C4-2B (cell line): ENCODE results near the gene PALS2.
A peak's percentile ranks its signal among the peaks of the same experiment; 100 is the strongest.

ENCODE experiments used
- H3K27ac ChIP-seq: fragments of 450-650 bp; 2 replicates; pipeline ENCODE4 v1.5.1; 2017
- CTCF ChIP-seq: fragments of 450-650 bp; conservative IDR thresholded peaks from 2 replicates; pipeline ENCODE4 v1.5.1; 2017; ENCODE audit warnings: mild to moderate bottlenecking
- ZFX ChIP-seq: fragments of 450-650 bp; IDR thresholded peaks from 2 replicates; pipeline ENCODE4 v1.6.1; 2017

The PALS2 gene

GRCh38 chr7:24555184-24555583 lies 18.1 kb upstream of the PALS2 start:
- TF ChIP-seq CTCF (no peak), ZFX (no peak)
- no peak overlapping the region for H3K27ac ChIP-seq

- TF ChIP-seq CTCF (no peak), ZFX (no peak)
- H3K27ac ChIP-seq = no peak overlapping the region
Observed at GRCh38 chr7:24555719-24556118, 17.5 kb upstream of the PALS2 start.

- no peak overlapping the region for H3K27ac ChIP-seq
- no peak for TF ChIP-seq ZFX
- TF ChIP-seq CTCF = no peak
Observed at GRCh38 chr7:24560772-24561171, 12.5 kb upstream of the PALS2 start.

GRCh38 chr7:24566274-24566673 lies 7.0 kb upstream of the PALS2 start:
- no peak overlapping the region for H3K27ac ChIP-seq
- no peak for TF ChIP-seq ZFX
- TF ChIP-seq CTCF = no peak

- no peak overlapping the region for H3K27ac ChIP-seq
- TF ChIP-seq ZFX (no peak), CTCF (no peak)
Observed at GRCh38 chr7:24570983-24571382, 2.3 kb upstream of the PALS2 start.

- TF ChIP-seq ZFX (no peak), CTCF (no peak)
- H3K27ac ChIP-seq = no peak overlapping the region
Observed at GRCh38 chr7:24572016-24572392, 1.2 kb upstream of the PALS2 start.

GRCh38 chr7:24572393-24572996 lies 757 bp upstream of the PALS2 start:
- H3K27ac ChIP-seq = peak overlapping the region; percentile 71
- no peak for TF ChIP-seq CTCF
- TF ChIP-seq ZFX = no peak
